HG03354 (cell line): Measurements from ENCODE around the gene CDH18.

Source experiments
- ATAC-seq: cut with Tn5 transposase; IDR thresholded peaks from one replicate; pipeline ENCODE4 v1.9.1; 2021; ENCODE audit warnings: mild to moderate bottlenecking; ENCODE audit not compliant: unreplicated experiment, poor library complexity, severe bottlenecking

The CDH18 gene

GRCh38 chr5:19987612-19988361 lies at the start of gene CDH18:
Gene CDH18 (minus strand): TSS chr5:19988200. CDS start chr5:19838986, 149,214 bp downstream.
- no peak for ATAC-seq

GRCh38 chr5:20034717-20035116 lies 46.7 kb upstream of the CDH18 start:
- ATAC-seq = no peak

DNA sequence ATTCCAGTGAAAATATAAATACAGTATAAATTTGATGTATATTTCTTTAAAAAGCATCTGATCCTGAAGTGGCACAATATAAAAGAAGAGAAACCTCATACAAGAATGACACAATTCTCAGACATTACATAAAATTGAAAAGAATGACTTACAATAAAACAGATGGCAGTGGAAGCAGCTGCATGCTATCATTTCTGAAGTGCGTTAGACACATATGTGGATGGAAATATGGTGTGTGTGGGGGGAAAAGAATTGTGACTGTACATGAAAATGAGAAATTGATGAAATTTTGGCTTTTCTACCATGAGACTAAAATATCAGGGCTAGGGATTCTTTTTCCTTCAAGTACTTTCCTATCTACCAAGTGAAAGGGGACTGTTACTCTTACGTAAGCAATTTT lies 45.9 kb upstream of the CDH18 start:
- ATAC-seq = no peak

- no peak for ATAC-seq
Observed at GRCh38 chr5:20032896-20033295, 44.9 kb upstream of the CDH18 start.

- no peak for ATAC-seq
Observed at GRCh38 chr5:20030125-20030524, 42.1 kb upstream of the CDH18 start.

GRCh38 chr5:20029266-20029665 lies 41.3 kb upstream of the CDH18 start:
- no peak for ATAC-seq

GRCh38 chr5:20028506-20028905 lies 40.5 kb upstream of the CDH18 start:
- ATAC-seq = no peak

GRCh38 chr5:20023686-20024180 lies 35.7 kb upstream of the CDH18 start:
- no peak for ATAC-seq

GRCh38 chr5:20020247-20020646 lies 32.2 kb upstream of the CDH18 start:
- ATAC-seq = no peak

DNA sequence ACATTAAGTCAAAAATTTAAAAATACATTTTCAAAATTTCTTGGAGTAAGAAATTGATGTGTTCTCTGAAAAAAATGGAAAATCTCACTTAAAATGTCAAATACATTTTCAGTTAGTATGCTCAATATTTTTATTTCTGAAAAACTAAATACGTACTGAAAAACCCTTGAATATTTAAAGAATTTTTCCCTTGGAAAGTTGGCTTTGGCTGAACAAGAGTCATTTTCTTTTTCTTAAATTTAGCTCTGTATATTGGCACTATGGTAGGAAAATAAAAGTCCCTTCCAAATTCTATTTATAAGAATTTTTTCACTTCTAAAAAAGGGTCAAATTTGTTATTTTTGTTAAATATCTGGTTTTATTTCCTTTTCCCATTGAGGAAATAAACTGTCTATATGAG lies 29.0 kb upstream of the CDH18 start:
- no peak for ATAC-seq

GRCh38 chr5:20000416-20000815 lies 12.4 kb upstream of the CDH18 start:
- ATAC-seq = no peak

GRCh38 chr5:19988457-19988856 lies 457 bp upstream of the CDH18 start:
- no peak for ATAC-seq

DNA sequence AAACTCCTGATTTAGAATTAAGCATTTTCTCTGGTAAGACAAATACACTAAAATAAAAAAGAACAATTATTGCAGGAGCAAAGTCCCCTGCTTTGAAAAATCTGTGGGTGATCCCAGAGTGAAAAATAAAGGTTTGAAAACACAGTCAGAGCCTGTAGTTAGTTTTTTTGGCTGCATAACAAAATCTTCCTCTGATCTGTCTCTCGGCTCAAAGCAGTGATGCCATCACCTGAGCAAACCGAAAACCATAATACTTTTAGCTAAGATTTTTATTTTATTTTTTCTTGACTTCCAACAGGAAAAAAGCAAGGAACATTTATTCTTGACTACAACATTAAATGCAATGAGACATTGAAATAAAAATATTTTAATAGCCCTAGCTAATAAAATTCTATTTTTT lies 1.2 kb downstream of the CDH18 start:
- ATAC-seq = no peak

DNA sequence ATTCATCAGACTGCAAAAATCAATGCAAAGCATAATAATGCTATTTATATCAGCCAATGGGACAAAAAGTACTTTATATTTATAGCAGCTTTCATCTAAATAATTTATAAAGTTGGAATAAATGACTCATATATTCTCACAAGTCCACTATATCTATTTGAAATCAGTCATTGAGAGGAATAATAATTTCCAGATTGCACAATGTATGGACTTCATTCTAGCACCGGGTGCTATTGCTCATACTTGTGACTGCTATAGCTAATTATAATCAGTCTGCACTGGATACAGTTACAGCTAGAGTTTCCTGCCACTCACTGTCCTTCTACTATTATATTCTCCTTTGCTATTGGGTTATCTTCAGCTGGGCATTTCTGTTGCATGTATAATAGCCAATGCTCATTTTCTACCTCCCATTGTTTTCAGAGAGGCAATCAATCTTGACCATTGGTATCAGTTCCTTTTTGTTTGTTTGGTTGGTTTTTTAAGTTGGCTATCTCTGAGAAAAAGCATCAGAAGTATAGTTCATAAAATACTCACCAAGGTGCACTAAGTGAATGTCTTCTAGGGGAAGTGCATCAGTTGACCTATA lies 1.9 kb downstream of the CDH18 start:
- no peak for ATAC-seq

- no peak for ATAC-seq
Observed at GRCh38 chr5:19978476-19978875, 9.5 kb downstream of the CDH18 start.

- ATAC-seq = no peak
Observed at GRCh38 chr5:19977099-19977498, 10.9 kb downstream of the CDH18 start.

GRCh38 chr5:19975795-19976194 lies 12.2 kb downstream of the CDH18 start:
- ATAC-seq = no peak

- no peak for ATAC-seq
Observed at GRCh38 chr5:19960451-19960850, 27.5 kb downstream of the CDH18 start.

- ATAC-seq = no peak
Observed at GRCh38 chr5:19959830-19960384, 28.1 kb downstream of the CDH18 start.

GRCh38 chr5:19950897-19951296 lies 37.1 kb downstream of the CDH18 start:
- no peak for ATAC-seq

- ATAC-seq = no peak
Observed at GRCh38 chr5:19940192-19940591, 47.8 kb downstream of the CDH18 start.
